CD1c-positive myeloid dendritic cell (primary cell): ENCODE measurements around the gene GLIPR1L1.
A peak's percentile ranks its signal among the peaks of the same experiment; 100 is the strongest.
"Not testable (repeated sequence)": the region's sequence is repeated elsewhere in the genome, so short reads cannot be mapped to it uniquely, and the experiment has no call there.

ENCODE experiments used
- DNase-seq: peaks from one replicate; pipeline ENCODE4 v3.0.0-alpha.2; 2016; ENCODE audit errors: extremely low spot score

The GLIPR1L1 gene, protein sequence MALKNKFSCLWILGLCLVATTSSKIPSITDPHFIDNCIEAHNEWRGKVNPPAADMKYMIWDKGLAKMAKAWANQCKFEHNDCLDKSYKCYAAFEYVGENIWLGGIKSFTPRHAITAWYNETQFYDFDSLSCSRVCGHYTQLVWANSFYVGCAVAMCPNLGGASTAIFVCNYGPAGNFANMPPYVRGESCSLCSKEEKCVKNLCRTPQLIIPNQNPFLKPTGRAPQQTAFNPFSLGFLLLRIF

DNA sequence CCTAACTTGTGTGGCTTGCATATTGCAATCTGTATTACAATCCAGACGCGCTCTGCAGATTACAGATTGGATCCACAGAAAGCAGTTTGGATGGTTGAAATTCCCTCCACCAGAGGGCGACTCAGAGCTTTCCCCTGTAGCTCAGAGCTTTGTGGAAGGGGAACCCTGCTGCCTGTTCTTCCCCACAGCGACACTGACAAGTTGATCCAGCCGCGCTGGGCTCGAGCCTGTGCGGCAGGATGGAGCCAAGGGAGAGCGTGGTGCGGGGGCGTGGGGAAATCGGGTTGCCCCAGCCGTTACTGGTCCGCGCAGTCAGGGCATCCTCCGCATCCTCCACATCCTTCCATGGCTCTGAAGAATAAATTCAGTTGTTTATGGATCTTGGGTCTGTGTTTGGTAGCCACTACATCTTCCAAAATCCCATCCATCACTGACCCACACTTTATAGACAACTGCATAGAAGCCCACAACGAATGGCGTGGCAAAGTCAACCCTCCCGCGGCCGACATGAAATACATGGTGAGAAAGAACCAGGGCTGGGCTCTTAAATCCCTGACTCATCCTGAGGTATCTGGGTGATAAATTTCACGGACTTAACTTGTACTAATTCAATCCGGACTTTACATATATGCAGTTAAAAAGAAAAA is at the start of gene GLIPR1L1:
Gene GLIPR1L1 (plus strand): TSS at position 287 of the 647 bp plus-strand sequence. CDS start 59 bp downstream, at position 346.
- DNase-seq: peak; percentile 91

DNA sequence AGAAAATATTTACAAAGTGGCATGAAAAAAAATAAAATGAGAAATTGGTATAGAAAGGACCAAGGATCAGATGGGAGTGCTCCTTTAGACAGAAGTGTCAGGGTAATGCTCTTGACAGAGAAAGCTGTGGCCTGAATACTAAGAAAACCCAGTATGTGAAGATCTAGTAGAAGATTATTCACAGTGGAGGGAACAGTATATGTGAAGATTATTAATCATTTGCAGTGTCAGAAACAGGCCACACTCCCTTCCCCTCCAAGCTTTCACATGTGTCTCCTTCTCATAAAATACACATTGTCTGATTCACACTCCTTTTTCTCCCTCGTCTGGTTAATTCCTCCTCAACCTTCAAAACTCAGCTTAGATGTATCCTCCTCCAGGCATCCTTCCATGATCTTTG is 45.6 kb upstream of the GLIPR1L1 start:
- DNase-seq: no peak

DNA sequence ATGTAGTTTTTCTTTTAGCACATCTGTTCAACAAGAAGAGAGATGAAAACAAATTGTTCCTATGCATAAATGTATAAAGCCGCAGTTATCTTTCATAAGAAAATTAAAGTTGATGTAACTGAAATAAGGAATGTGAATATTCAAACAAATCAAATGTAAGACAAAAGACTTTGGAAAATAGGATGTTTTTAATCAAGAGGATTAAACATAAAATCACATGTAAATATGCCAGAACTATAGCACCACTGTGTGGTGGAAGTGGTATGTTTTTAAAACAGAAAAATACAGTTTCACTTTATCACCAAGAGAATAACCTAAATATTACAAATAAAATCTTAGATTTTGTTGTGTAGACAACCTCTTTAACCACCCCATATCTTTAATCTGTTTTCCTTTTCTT is 44.7 kb upstream of the GLIPR1L1 start:
- DNase-seq: no peak

DNA sequence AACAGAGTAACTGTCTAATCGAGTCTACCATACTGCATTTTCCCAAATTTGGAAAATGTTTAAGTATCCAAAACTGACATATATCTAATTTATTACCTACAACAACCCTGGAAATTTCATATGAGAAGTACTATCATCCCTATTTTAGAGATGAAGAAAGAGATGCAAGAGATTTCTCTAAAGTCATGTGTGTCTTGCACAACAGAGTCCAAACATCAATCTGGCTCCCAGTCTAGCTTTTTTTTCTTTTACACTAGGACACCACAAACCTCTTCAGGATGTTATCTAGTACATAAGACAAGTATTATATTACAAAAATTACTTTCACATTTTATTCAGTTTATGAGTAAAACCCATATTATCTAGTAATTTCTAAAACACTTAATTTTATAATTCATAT is 43.5 kb upstream of the GLIPR1L1 start:
- DNase-seq: no peak

DNA sequence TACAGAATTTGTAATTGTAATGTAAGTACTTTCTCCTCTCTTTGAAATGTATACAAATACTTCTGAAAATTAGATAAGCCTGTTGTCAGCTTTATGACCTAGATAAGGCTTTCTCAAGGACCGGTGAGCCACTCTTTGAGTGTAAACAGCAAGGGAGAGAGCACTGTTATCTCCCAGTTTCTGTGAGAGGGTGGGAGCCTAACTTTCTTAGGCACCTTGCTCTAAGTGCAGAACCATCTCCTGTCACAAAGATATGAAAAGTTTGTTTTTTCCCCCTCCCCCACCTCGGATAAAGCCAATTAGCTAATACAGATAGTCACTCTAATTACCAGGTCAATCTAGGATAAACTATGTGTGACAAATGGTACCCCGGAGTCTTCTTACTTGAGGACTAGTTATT is 40.1 kb upstream of the GLIPR1L1 start:
- DNase-seq: no peak

DNA sequence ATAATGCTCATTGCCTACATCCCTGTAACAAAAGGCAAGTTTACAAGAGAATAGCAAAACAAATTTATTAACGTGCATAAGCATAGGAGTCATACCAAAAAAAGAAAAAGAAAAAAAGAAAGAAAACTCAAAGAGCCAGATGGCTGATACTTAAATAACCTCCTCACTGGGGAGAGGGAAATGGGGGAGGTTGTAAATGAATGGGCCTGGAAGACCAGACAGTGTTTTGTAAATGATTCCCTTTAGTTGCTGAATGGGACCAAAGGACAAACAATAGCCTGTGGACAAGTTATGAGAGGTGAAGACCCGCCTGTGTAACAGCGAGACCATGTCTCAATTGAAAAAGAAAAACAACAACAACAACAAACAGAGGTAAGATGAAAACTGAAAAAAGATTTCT is 39.7 kb upstream of the GLIPR1L1 start:
- DNase-seq: no peak

DNA sequence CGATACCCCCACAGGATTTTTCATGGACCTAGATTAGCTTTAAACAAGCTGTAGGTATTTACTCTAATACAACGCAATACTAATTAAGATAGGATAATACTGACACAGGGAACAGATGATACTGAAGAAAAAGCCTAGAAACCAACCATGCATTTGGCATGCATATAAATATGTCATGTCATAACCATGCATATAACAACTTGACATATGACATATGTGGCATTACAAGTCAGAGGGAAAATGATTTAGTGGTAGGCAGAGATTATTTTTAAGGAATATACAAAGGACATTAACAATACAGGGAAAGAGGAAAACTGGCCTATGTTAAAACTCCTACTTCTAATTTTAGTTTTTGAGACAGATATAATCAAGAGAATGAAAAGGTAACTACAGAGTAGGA is 32.2 kb upstream of the GLIPR1L1 start:
- DNase-seq: no peak

DNA sequence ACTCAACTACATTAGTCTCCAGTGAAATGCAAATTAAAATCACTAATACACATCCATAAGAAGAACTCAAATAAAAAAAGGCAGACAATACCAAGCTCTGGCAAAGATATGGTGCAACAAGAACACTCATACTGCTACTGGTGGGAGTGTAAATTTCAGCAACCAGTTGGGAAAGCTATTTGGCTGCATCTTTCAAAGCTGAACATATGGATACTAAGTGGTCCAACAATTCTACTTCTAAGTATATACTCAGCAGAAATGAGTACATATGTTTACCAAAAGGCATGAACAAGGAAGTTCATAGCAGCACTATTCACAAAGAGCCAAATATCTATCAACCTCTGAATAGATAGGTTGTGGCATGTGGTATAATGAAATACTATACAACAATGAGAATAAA is 31.7 kb upstream of the GLIPR1L1 start:
- DNase-seq: no peak

DNA sequence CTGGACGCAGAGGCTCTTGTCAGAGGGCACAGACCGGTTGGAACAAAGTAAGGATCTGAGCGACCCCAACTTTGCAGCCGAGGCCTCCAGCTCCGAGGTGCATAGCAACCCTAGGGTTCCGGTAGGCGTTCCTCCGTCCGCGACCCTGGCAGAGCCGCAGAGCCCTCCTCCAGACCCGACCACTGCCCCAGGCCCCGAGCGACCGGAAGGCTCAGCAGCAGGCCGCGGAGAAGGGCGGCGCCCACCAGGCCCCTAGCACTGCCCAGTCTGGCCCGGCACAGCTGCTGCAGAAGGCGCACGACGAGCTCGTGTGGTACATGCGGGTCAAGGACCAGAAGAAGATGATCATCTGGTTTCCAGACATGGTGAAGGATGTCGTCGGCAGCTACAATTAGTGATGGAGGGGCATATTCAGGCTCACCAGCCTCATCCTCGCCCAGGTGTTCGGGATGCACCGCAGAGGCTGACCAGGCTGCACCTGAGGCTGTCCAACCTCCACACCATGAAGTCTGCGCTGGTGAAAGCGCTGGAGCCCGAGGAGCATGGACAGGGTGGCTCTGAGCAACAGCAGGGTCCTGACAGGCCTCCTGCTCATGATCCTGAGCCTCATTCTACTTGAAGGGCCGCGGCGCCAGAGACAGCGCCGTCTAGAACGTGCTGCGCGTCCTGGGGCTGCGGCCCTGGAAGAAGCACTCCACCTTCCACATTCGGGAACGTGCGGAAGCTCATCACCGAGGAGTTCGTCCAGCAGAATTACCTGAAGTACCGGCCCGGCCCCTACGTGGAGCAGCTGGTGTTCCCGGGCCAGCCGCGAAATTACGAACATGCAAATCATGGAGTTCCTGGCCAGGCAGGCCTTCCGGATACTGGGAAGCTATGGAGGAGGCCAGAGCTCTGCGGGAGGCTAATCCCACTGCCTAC is 28.8 kb upstream of the GLIPR1L1 start:
- DNase-seq: no peak

DNA sequence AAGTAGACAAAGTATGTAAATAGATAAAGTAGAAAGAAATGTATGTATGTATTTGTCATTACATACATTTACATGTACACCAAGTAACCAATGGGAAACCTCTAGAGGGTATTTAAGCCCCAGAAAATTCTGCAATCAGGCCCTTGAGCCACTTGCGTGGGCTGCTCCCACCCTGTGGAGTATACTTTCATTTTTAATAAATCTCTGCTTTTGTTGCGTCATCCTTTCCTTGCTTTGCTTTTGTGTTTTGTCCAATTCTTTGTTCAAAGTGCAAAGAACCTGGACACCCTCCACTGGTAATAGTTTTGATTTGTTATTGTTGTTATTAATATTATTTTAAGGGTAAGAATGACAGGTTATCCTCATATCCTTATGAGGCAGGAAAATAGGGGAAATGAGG is 26.2 kb upstream of the GLIPR1L1 start:
- DNase-seq: no peak

DNA sequence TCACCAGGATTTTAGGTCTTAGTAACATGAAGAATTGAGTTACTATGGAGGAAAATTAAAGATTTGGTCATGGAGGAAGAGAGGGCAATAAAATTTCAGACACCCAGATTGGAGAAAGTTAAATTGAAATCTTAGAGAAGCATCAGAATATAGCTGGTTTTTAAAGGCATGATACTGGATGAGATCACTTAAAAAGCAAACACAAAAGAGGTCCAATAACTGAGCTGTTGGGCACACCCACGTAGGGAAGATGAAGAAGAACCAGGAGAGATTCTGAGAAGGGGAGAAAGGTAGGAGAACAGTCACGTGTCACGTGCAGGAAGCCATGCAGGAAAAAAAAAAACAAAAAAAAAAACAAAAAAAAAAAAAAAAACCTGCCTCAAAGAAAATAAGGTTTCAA is 23.1 kb upstream of the GLIPR1L1 start:
- DNase-seq: no peak

DNA sequence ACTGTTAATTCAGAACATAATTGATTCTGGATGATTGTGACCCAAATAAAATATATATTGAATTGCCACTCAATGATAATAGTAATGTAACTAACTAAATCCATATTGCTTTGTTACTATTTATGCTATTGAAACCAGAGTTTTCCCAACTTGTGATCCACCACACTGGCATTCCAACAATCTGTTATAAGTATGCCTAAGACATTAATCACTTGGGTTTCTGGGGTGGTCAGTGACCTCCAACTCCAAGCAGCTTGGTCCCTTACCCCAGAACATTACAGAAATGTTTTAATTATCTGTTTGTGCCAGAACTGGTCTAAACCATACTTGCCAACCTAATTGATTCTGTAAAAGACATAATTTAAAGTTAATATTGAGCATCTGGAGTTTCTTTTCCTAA is 19.0 kb upstream of the GLIPR1L1 start:
- no peak for DNase-seq

DNA sequence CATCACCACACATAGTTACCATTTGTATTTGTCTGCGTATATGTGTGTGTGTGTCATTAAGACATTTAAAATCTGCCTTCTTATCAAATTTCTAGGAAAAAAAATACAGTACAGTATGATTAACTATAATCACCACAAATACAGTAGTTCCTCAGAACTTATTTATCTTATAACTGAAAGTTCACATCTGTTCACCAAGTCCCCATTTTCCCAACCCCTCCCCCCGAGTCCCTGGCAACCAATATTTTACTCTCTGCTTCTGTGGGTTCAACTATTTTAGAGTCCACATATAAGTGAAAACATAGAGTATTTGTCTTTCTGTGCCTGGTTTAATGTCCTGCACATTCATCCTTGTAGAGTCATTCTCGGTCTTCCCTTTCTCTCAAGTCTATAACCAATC is 16.7 kb upstream of the GLIPR1L1 start:
- DNase-seq: no peak

DNA sequence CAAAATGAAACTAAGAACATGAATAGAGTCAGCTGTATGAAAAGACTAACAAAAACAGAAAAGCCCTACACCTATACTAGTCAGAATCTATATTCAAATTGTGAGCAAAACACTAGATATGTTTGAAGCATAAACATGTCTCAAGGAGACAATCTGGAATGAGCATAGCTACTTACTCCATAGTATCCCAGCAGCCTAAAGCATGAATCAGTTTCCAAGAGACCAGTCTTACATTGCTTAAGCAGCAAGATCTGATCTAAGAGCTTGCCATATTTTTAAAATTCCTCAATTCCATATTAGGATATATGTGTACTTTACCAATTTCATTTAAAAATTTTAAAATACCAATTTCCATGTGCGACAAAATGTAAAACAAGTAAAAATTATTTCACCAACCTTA is 12.0 kb upstream of the GLIPR1L1 start:
- no peak for DNase-seq

DNA sequence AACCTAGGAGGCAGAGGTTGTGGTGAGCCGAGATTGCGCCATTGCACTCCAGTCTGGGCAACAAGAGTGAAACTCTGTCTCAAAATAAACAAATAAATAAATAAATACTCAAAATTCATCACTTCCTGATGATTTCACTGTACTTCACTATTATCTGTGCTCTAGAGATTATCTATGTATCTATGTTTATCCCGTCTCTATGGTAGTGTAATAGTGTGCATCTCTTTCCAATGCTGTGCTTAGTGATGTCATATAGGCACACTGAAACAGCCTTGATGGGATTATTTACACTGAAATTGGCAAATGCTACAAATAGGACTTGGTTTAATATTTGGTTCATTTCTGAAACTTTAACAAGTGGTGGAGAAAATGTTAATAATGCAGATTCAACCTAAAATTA is 10.8 kb upstream of the GLIPR1L1 start:
- no peak for DNase-seq

DNA sequence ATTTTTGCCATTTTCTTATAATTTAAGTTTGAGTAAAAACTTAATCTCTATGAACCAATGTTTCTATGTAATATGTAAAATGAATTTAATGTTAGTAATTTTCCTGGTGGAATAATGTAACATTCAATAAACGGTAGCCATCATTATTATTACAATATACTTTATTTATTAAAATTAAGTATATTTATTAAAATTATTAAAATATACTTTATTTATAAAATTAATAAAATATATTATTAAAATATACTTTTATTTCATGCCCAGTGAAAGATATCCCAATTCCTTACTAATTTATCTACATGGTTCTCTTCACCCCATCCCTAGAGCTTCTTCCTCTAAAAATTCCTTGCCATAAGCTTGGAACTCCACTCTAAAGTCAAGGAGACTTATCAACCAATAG is 6.8 kb upstream of the GLIPR1L1 start:
- DNase-seq: no peak

DNA sequence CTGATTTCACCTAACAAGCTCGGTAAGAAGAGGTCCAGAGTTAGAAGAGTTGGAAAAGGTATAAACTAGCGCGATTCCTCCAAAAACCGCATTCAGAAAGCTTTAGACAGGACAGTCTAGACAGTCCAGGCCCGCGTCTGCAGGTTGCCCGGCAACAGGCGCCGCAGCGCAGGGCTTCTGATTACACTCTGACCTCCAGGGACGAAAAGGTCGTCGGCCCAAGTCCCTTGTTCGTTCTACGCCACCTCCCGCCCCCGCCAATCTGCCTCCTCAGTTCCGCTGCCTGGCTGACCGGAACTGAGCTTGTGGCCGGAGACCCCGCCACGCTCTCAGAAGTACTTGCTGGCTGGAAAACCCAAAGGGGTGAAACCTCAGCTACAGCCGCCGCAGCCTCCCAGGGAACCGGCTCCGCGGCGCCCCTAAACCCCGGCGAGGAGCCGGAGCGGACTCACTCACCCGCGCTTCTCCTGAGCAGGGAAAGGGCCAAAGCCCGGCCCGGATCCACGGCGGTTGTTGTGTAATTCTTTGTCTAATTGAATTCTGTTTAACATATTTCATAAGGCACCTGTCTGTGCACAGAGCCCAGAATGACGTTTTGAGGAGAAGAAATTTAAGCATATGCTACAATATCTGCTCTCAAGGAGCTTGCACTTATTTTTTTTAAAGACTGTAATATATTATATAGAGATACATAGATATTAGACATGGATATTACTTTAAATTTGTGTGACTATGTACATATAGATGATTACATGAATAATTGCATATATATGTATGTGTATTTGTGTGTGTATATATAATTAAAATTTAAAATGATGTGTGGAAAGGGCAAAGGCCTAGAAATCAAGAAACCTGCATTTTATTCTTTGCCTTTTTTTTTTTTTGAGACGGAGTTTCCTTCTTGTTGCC is 4.3 kb upstream of the GLIPR1L1 start, which contains the start of gene CAPS2:
Gene CAPS2 (minus strand): TSS at position 407 of the 909 bp plus-strand sequence. CDS start 3,826 bp downstream, outside the sequence.
- DNase-seq: peak; percentile 81

DNA sequence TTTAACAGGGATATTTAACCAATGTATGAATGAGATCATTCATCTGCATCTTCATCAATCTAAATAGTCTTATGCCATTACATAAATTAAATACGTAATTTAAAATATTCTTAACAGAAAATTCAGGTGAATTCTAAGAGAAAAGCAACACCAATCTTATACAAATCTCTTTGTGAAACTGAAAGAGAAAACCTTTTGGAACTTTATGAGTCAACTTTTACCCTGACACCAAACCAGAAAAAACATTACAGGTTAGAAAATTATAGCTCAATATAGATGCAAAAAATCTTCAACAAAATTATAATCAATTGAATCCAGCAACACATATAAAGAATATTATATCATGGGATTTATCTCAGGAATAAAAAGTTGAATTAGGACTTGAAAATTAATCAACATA is 3.4 kb downstream of the GLIPR1L1 start:
- no peak for DNase-seq

DNA sequence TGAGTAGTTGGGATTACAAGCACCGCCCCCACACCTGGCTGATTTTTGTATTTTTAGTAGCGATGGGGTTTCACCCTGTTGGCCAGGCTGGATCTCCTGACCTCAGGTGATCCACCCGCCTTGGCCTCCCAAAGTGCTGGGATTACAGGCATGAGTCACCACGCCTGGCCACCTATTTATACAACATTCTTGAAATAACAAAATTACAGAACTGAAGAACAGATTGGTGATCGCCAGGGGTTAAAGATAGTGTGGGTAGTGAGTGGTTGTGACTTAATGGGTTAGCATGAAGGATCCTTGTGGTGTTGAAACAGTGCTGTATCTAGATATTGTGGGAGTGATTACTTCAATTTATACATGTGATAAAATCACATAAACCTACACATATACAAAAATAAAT is 7.4 kb downstream of the GLIPR1L1 start:
- no peak for DNase-seq

DNA sequence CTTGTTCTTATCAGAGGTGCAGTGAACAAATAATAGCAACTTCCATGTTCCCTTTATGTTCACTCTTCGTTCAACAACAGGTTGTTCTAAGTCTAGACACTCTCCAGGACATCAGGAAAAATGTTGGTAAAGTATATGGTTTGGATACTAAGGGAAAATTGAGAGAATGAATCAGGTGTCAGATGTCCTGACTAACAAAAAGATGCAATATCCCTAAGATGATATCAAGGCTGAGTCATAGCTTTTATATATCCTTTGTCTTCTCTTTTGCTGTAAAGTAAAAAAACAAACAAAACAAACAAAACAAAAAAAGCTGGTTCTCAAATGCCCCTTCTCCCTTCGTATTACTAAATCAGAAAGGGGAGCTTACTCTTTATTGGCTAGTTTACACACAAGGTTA is 11.1 kb downstream of the GLIPR1L1 start:
- DNase-seq: no peak

DNA sequence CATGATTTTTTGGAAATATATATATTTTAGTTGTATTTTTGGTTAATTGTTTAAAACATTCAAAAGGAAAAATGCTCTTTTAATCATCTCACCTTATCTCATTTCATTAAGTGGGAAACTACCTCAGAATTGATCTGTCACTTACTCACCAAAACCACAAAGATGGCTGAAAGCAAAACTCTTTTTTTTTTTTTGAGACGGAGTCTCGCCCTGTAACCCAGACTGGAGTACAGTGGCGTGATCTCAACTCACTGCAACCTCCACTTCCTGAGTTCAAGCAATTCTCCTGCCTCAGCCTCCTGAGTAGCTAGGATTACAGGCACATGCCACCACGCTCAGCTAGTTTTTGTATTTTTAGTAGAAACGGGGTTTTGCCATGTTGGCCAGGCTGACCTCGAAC is 11.7 kb downstream of the GLIPR1L1 start:
- not testable (repeated sequence) for DNase-seq

DNA sequence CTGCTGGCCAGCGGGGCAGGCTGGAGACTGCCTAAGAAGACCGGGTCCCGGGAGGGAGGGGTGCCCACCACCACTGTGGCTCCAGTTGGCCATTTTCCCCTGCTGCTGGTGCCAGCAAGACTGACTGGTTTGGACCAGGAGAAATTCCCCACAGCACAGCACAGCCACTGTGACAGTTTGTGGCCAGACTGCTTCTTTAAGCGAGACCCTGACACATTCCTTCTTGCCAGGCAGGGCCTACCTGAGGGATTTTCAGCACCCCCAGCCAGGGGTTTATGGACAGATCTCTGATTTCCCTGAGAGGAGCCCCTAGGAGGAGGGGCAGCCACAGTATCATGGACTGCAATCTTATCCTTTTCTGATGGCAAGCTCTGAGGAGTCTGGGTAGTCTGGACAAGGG is 15.5 kb downstream of the GLIPR1L1 start:
- no peak for DNase-seq
